HG03457 (cell line): ENCODE results near the gene RRAGB.
"Not testable (repeated sequence)": the region's sequence is repeated elsewhere in the genome, so short reads cannot be mapped to it uniquely, and the experiment has no call there.

Experiments
- ATAC-seq: cut with Tn5 transposase; IDR thresholded peaks from one replicate; pipeline ENCODE4 v1.9.1; 2021; ENCODE audit warnings: moderate number of reproducible peaks; ENCODE audit not compliant: unreplicated experiment

RRAGB gene

DNA sequence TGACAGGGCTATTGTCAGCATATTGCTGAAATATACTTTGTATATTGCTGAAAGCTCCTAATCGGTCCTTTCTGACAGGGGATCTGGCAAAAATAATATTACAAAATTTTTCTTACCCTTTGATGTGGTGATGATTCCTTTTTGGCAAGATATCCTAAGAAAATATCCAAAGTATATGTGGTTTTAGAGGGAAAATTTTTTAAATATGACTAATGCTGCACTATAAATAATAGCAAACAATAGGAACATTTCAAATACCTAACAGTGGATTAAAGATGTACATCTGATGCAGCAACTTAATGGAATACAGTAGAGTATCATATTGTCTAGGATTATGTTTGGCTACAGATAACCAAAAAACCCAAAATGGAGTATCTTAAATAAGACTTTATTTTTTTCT lies 49.6 kb downstream of the RRAGB start:
- no peak for ATAC-seq

DNA sequence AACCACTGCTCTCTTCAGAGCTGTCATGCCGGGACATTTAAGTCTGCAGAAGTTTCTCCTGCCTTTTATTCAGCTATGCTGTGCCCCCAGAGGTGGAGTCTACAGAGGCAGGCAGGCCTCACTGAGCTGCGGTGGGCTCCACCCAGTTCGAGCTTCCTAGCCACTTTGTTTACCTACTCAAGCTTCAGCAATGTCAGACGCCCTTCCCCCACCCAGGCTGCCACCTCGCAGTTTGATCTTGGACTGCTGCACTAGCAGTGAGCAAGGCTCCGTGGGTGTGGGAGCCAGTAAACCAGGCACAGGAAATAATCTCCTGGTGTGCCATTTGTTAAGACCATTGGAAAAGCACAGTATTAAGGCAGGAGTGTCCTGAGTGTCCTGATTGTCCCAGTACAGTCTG lies 56.9 kb downstream of the RRAGB start:
- ATAC-seq = not testable (repeated sequence)

DNA sequence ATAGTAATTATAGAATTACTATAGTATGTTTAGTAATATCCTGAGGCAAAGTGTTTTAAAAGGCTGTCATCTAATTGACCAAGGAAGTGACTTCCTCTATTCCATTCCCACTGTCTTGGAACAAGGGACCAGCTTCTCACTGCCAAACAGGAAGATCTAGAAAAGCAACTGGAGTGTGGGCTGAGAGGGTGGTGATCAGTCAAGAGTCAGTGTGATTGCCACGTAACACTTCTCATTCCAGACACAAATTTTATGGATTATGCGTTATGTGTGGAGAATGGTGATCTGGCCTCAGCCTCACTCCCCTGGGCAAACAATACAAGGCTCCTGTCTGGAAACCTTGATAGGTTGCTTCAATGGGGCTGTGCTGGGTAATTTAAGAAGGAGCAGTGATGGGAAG lies 60.0 kb downstream of the RRAGB start:
- ATAC-seq = no peak

DNA sequence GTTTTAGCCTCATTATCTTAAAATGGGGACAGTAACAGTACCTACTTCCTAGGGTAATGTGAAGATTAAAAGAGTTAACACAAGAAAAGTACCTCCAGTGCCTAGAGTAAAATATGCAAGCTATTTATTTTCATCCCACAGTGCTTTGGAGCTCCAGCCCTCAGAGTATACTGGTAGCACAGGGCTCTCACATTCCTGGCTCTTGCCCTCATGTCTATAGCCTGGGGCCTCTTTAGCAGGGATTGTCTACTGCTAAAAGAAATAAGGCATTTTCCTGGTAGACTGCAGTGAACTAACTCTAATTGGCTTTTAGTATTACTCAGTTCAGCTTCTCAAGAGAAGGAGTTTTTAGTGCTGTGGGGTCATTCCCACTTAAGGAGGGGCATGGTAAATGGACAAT lies 60.8 kb downstream of the RRAGB start:
- ATAC-seq = no peak

DNA sequence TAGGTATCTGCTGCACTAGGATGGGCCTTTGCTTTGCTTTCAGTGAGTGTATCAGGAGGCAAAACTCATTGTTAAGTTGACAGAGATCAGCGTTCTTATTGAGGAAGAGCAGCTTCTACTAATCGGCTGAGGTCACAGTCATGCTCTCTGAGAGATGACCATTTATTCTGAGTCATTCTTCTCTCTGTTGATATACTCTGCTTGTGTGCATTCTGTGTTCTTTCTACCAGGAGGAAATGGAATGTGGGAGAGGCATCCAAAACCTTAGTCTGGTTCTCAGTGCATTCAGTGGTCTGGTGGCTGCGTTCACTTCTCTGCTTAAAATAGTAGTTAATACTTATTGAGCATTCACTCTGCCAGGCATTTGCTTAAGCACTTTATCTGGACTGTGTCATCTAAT lies 66.2 kb downstream of the RRAGB start:
- no peak for ATAC-seq

DNA sequence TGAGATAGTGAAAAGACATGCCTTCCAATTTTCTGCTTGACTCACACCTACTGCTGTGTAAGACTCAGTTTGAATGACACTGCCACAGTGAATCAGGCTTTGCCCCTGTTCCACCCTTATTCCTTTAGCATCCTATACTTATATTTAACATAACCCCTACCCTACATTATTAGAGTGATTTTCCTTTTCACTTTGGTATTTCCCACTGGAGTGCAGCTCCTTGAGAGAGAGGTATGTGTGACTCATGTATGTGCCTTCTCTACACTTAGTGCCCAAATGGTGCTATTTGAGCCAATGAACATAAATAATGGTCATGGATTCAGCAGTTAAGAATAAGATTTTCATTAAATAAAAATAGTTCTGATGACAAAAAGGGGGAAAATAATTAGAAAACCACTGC lies 69.5 kb downstream of the RRAGB start:
- no peak for ATAC-seq

DNA sequence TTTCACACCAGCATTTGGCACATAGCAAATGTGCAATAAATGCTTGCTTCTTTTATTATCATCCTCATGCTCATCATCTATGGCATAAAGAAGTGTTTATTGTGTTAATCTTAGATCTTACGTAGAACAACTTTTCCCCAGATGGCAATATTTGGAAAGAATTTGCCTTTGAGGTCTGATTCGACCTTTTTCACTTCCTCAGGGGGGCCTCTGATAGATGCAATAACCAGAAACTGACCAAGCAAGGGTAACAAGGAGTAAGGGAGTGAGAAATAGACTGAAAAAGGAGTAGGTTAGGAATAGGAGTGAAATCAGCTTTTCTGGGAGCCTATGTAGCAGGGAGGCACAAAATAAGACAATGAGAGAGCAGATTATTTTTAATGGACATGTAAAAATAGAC lies 70.2 kb downstream of the RRAGB start:
- no peak for ATAC-seq

DNA sequence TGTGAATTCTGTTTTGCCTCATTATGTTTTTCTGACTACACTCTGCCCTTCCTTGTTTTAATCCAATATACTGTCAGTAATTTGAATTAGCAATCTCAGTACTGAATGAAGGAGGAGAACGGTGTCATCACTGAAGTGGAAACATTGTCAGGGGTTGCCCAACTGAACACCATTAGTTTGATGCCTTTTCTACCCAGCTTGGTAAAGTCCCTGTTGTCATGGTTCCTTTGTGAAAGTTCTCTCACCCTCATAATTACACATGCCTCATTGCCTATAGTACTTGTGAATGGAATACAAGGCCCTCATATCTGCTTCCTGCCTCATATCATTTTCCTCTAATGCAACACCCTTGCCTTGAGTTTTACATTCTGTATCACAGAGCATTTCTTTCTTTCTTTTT lies 76.9 kb downstream of the RRAGB start:
- peak; percentile 83 for ATAC-seq

DNA sequence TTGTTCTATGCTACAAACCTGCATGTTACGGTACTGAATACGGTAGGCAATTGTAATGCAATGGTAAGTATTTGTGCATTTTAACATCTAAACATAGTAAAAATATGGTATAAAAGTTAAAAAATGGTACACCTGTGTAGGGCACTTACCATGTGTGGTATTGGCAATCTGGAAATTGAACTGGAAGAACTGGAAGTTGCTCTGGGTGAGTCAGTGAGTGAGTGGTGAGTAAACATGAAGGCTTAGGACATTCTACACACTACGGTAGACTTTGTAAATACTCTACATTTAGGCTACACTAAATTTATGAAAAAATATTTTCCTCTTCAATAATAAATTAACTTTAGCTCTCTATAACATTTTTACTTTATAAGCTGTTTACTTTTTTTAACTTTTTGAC lies 78.9 kb downstream of the RRAGB start:
- ATAC-seq = no peak

DNA sequence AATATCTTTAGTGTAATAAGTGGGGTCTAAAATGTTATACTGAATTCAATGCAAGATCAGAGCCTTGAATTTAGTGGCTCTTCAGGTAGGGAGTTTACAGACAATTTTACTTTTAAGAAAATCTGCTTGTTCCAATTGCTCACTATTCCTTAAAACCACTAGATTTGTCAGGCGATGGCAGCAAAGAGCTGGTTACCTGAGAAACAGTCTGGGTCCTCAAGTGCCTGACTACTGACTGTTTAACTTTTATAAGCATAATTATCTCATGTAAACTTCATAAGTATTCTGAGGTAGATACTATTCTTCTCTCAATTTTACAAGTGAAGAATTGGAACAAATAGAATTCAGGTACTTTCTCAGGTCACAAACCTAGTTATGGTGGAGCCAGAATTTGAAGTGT lies 84.3 kb downstream of the RRAGB start:
- no peak for ATAC-seq
